ENCODE results near the gene ABCC1. TPM values are rescaled to one million over a fixed set of nuclear protein-coding genes. Genes with fewer than 3 reads are reported as not detected.

Gene ABCC1
- polyA plus RNA-seq, 1 of the 3 experiments (the other 2 are of a cell fraction) = 23.7 TPM

DNA sequence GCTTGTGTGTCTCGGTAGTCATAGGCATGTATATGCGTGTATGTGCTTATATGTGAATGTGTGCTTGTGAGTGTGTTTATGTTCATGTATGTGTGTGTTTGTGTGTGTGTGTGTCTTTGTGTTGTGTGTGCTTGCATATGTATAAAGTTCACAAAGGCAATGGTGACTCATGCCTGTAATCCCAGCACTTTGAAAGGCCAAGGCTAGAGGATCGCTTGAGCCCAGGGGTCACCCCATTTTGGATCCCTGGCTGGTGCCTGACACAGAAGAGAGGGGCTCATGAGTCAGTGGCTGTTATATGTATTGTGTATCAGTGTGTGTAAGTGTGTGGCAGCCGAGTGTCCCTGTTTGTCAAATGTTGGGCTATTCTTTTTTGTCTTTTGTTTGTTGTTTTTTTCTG is 69.3 kb downstream of the ABCC1 start:
- ChIA-PET POLR2A (no interaction called here), CTCF (interaction anchor here (0.7 kb wide), 1 partner anchor 199 kb away, joined by 3 read pairs; no protein-coding TSS in a partner anchor)
- Histone ChIP-seq H3K4me2 (no peak overlapping the region), H4K20me1 (ENCODE audit: insufficient read depth) (no peaks in the 10 kb centered on the region), H2AFZ (ENCODE audit: low read depth) (no peak overlapping the region), H3K27me3 (ENCODE audit: insufficient read depth) (no peaks in the 10 kb centered on the region), H3K27ac (ENCODE audit: low read depth in 2 of 2, low read length in 1 of 2) (peak overlapping the region in 1 of 2 experiments; percentile 83; a peak in 1 of 4 replicates), H3K9me2 (no peaks in the 10 kb centered on the region), H3K4me1 (ENCODE audit: control insufficient read depth in 1 of 2, insufficient read depth in 2 of 2, low read depth in 1 of 2, low read length in 1 of 2) (peaks cover 18 to 28% of the 10 kb centered on the region in 2 experiments), H3K36me3 (replicated peaks in 1 of 2; ENCODE audit: control insufficient read depth in 1 of 2, insufficient read depth in 2 of 2, low read length in 1 of 2) (peaks cover 0 to 30% of the 10 kb centered on the region in 2 experiments), H3F3A (replicated peaks; ENCODE audit: insufficient read depth) (no peaks in the 10 kb centered on the region), H3K79me2 (ENCODE audit: insufficient read depth) (peaks cover 10% of the 10 kb centered on the region; the same call in 1 of the 2 replicates), H3K9me3 (no peaks in the 10 kb centered on the region), H3K9ac (no peak overlapping the region), H3K4me3 (ENCODE audit: low read depth in 2 of 2, low read length in 1 of 2) (no peak overlapping the region)
- WGBS (ENCODE audit: low lambda C conversion rate) = 89% methylated on average over 4 of the region's 4 CpGs
- TF ChIP-seq MAX (IDR thresholded peaks at IDR 0.05; ENCODE audit: low read depth) (no peak), RXRA (IDR thresholded peaks at IDR 0.05; ENCODE audit: borderline replicate concordance, low read depth) (no peak)
- DNase-seq = no peak

DNA sequence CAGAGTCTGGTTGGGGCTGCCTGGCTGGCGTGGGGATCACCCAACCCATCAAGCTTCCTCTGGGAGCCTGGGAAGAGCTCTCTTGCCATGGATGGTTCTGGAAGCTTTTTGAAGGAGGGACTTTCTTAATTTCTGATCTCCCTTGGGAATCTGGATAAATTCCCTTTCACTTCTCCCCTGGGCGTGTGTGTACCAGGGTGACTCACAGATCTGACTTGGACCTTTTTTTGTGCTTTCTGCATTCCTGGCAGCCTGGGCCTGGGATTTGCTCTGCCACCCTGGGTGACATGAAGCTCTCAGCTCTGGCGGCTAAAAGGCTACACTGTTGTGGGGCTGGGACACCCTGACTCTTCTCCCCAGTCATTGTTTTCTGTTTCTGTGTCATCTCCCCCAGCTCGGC is 70.1 kb downstream of the ABCC1 start:
- no peaks in the 10 kb centered on the region for H3K9me2 ChIP-seq
- H3K9me3 ChIP-seq = no peaks in the 10 kb centered on the region
- H3K4me2 ChIP-seq = peak overlapping the region; percentile 42; the same call in 1 of the 2 replicates
- no peak overlapping the region for H2AFZ ChIP-seq (ENCODE audit: low read depth)
- peaks cover 0 to 30% of the 10 kb centered on the region in 2 experiments for H3K36me3 ChIP-seq (replicated peaks in 1 of 2; ENCODE audit: control insufficient read depth in 1 of 2, insufficient read depth in 2 of 2, low read length in 1 of 2)
- ChIA-PET POLR2A (no interaction called here), CTCF (interaction anchor here (0.7 kb wide), 1 partner anchor 200 kb away, joined by 3 read pairs; no protein-coding TSS in a partner anchor)
- TF ChIP-seq GATA2 (CRISPR knock-in tag; IDR thresholded peaks at IDR 0.05) (no peak), JUND (IDR thresholded peaks at IDR 0.05) (peak; percentile 59), FOXM1 (IDR thresholded peaks at IDR 0.05; ENCODE audit: low read depth) (no peak), FOXJ3 (CRISPR knock-in tag; IDR thresholded peaks at IDR 0.05) (no peak), MAX (IDR thresholded peaks at IDR 0.05; ENCODE audit: low read depth) (peak; percentile 18; the same call in 1 of the 2 replicates), FOSL2 (IDR thresholded peaks at IDR 0.05; ENCODE audit: borderline replicate concordance, low read depth) (peak; percentile 64; the same call in 1 of the 2 replicates), TCF12 (IDR thresholded peaks at IDR 0.05) (peak; percentile 40)
- H4K20me1 ChIP-seq (ENCODE audit: insufficient read depth) = no peaks in the 10 kb centered on the region
- peak overlapping the region in 1 of 2 experiments; percentile 83; a peak in 2 of 4 replicates for H3K27ac ChIP-seq (ENCODE audit: low read depth in 2 of 2, low read length in 1 of 2)
- peaks cover 2% of the 10 kb centered on the region for H3F3A ChIP-seq (replicated peaks; ENCODE audit: insufficient read depth)
- no peak overlapping the region for H3K4me3 ChIP-seq (ENCODE audit: low read depth in 2 of 2, low read length in 1 of 2)
- H3K4me1 ChIP-seq (ENCODE audit: control insufficient read depth in 1 of 2, insufficient read depth in 2 of 2, low read depth in 1 of 2, low read length in 1 of 2) = peaks cover 18 to 28% of the 10 kb centered on the region in 2 experiments
- H3K79me2 ChIP-seq (ENCODE audit: insufficient read depth) = peaks cover 10% of the 10 kb centered on the region; the same call in 1 of the 2 replicates
- no peaks in the 10 kb centered on the region for H3K27me3 ChIP-seq (ENCODE audit: insufficient read depth)
- H3K9ac ChIP-seq = peak overlapping the region; percentile 2; the same call in 1 of the 2 replicates
- DNase-seq = no peak
- 44% methylated on average over 3 of the region's 4 CpGs for WGBS (ENCODE audit: low lambda C conversion rate)

GRCh38 chr16:16020291-16020690 is 70.9 kb downstream of the ABCC1 start:
- Histone ChIP-seq H3K9ac (no peak overlapping the region), H3K4me1 (ENCODE audit: control insufficient read depth in 1 of 2, insufficient read depth in 2 of 2, low read depth in 1 of 2, low read length in 1 of 2) (peaks cover 20 to 28% of the 10 kb centered on the region in 2 experiments)

More at GRCh38 chr16:16020291-16020690, 70.9 kb downstream of the ABCC1 start:
- no peak overlapping the region for H3K4me2 ChIP-seq
- H3K27me3 ChIP-seq (ENCODE audit: insufficient read depth) = no peaks in the 10 kb centered on the region
- peaks cover 10% of the 10 kb centered on the region for H3F3A ChIP-seq (replicated peaks; ENCODE audit: insufficient read depth)
- ChIA-PET CTCF (no interaction called here), POLR2A (no interaction called here)
- peaks cover 0 to 28% of the 10 kb centered on the region in 2 experiments for H3K36me3 ChIP-seq (replicated peaks in 1 of 2; ENCODE audit: control insufficient read depth in 1 of 2, insufficient read depth in 2 of 2, low read length in 1 of 2)
- no peak for TF ChIP-seq SMC3 (IDR thresholded peaks at IDR 0.05; ENCODE audit: low read depth, low read length)
- TF ChIP-seq FOXM1 (IDR thresholded peaks at IDR 0.05; ENCODE audit: low read depth) = no peak
- no peak for TF ChIP-seq RCOR1 (IDR thresholded peaks at IDR 0.05; ENCODE audit: low read length)
- TF ChIP-seq NFIC (IDR thresholded peaks at IDR 0.05; ENCODE audit: borderline replicate concordance) = no peak
- TF ChIP-seq RFX5 (IDR thresholded peaks at IDR 0.05; ENCODE audit: low read length) = no peak
- TF ChIP-seq EP300 (IDR thresholded peaks at IDR 0.05; ENCODE audit: borderline replicate concordance in 1 of 2, low read depth in 1 of 2, low read length in 1 of 2) = no peak
- no peaks in the 10 kb centered on the region for H3K9me3 ChIP-seq
- WGBS (ENCODE audit: low lambda C conversion rate) = 94% methylated on average over 3 of the region's 3 CpGs
- H3K9me2 ChIP-seq = no peaks in the 10 kb centered on the region
- no peak overlapping the region for H2AFZ ChIP-seq (ENCODE audit: low read depth)
- no peak overlapping the region for H3K4me3 ChIP-seq (ENCODE audit: low read depth in 2 of 2, low read length in 1 of 2)
- no peaks in the 10 kb centered on the region for H4K20me1 ChIP-seq (ENCODE audit: insufficient read depth)
- H3K27ac ChIP-seq (ENCODE audit: low read depth in 2 of 2, low read length in 1 of 2) = peak overlapping the region in 1 of 2 experiments; percentile 89; a peak in 2 of 4 replicates
- H3K79me2 ChIP-seq (ENCODE audit: insufficient read depth) = peaks cover 10% of the 10 kb centered on the region; the same call in 1 of the 2 replicates
- DNase-seq = no peak

All from SK-N-SH (cell line).